Skin epidermis (tissue), 12 donors: Measurements from ENCODE around the gene SCN5A.

Experiments used
- H3K27ac ChIP-seq, 21 experiments: fragments of 200-600 bp; sonication (generic) in 11 of 21; one replicate each; pipeline ENCODE4 v1.5.0; 2020; ENCODE audit warnings: mild to moderate bottlenecking in 3 of 21, inconsistent platforms in 2 of 21, moderate library complexity in 2 of 21
- H3K4me3 ChIP-seq, 7 experiments: fragments of 200-600 bp; sonication (generic) in 2 of 7; one replicate each; pipeline ENCODE4 v1.5.0; 2020; ENCODE audit warnings: inconsistent platforms in 2 of 7, mild to moderate bottlenecking in 2 of 7, moderate library complexity in 1 of 7

SCN5A gene

GRCh38 chr3:38630606-38631005, 18.9 kb downstream of the SCN5A start:
- no peak overlapping the region for H3K27ac ChIP-seq
- H3K4me3 ChIP-seq, result no peak overlapping the region

DNA sequence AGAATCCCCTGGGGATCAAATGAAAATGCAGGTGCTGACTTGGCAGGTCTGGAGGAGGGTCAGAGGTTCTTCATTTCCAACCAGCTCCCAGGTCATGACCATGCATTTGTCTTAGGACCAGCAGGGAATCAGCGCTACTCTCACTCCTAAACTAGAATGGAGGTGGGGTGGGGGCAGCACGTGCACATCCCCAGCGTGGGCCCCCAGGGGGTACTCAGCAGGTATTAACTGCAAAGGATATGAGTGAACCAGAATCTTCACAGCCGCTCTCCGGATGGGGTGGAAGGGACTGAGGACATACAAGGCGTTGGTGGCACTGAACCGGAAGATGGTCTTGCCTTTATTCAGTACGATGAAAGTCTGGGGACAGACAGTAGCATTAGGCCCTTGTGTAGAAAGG, 19.4 kb downstream of the SCN5A start:
- Histone ChIP-seq H3K27ac (no peak overlapping the region), H3K4me3 (no peak overlapping the region)

DNA sequence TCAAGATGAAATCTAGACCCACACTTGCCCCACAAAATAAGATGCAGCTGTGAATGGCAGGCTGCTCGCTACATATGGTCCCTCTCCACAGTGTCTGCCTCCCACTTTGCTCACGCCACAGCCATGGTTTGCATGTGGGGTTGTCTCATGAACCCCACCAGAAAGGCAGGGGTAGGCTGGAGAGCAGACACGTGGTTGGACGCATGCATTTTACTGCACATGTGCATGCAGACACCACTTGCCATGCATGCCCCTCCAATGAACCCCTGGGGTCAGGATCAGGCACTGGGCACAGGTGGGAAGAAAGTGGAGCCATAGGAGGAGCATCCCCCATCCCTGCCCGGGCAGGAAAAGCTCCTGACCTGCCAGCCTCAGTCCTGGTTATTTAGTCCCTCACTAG, 20.7 kb downstream of the SCN5A start:
- no peak overlapping the region for H3K4me3 ChIP-seq
- H3K27ac ChIP-seq, result no peak overlapping the region

GRCh38 chr3:38627956-38628355, 21.5 kb downstream of the SCN5A start:
- no peak overlapping the region for H3K4me3 ChIP-seq
- H3K27ac ChIP-seq, result no peak overlapping the region

DNA sequence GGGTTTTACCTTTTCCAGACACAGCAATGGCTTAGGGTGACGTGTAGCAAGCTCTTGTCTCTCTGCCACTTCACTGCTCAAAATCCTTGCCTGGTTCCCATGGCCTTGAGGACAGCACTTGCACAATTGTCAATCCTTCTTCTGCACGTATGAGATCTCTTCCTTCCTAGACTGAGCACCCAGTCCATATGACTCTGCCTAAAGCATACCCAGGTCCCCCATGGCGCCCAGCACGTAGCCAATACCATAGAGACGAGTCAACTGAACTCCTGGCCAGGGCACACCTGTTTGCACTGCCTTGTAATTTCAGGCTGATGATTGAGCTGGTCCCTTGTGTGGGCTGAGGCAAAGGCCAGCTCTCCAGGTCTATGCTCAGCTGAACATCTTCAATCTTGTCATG, 23.3 kb downstream of the SCN5A start:
- Histone ChIP-seq H3K4me3 (no peak overlapping the region), H3K27ac (no peak overlapping the region)

DNA sequence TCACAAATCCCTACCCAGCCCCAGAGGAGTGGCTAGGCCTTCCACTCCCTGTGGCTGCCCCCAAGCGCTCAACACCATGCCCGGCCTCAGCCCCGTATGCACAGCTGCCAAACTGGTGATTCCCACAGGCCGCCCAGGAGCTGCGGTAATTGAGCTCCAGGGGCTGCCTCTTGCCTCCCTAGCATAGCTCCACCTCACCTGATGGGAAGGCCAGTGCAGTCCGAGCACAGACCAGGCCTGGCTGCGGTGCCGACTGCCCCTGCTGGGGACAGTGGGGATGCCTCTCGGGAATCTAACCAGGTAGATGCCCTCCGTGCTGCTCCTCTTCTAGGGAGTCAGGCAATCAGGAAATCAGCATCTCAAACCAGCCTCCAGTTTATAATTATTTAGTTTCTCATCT, 25.9 kb downstream of the SCN5A start:
- no peak overlapping the region for H3K27ac ChIP-seq
- no peak overlapping the region for H3K4me3 ChIP-seq

DNA sequence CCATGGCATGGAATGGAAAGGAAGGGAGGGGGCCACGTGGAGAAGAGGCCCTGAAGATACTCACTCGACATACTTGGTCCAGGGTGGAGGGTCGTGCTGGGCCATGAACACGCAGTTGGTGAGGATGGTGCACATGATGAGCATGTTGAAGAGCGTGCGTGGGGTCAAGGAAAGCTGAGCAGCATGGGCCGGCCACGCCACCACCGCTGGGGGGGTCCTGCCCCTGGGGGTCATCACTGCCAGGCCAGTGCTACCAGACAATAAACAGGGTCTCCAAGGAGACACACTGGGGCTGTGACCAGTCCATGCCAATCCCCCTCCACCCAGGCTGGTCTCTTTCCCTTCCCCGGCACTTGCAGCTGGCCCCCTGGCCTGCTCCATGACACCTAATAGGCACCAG, 27.2 kb downstream of the SCN5A start:
- no peak overlapping the region for H3K27ac ChIP-seq
- H3K4me3 ChIP-seq, result no peak overlapping the region

DNA sequence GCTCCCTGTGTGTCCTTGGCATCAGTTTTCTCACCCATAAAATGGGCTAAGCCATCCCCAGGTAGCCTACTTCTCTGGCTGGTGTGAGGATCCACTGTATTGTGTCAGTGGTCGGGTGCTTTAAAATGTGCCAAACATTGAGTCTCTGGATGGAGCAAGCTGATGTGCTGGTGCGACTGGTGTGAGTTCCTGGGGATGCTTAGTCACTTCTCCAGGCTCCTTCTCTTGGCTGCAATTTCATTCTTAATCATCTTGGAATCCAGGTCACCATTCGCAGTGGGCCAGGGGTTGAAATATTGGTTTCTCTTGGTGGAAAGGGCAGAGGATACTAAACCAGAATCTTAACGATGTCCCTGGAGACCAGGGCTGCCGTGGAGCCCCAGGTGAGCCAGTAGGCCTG, 29.3 kb downstream of the SCN5A start:
- H3K4me3 ChIP-seq, result no peak overlapping the region
- H3K27ac ChIP-seq, result no peak overlapping the region

GRCh38 chr3:38618343-38618742, 31.1 kb downstream of the SCN5A start:
- H3K27ac ChIP-seq, result no peak overlapping the region
- no peak overlapping the region for H3K4me3 ChIP-seq

- Histone ChIP-seq H3K27ac (no peak overlapping the region), H3K4me3 (no peak overlapping the region)
These were observed 31.9 kb downstream of the SCN5A start for GRCh38 chr3:38617586-38617985.

DNA sequence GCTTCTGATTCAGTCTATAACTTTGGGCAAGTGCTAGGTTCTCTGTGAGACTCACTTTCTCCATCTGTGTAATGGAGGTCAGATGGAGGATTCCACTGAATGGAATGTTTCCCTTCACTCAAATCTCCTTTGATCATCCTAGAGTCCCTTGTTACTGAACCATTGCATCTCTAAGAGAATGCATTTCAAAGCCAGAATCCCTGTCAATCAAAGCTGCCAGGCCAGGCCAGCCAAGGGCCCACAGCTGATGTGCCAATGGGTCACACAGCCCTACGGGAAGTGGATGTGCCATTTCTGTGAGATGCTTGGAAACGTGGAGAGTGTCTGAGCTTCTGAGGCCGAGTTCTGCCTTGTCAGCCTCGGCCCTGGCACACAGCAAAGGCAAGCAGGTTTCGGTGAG, 32.4 kb downstream of the SCN5A start:
- H3K4me3 ChIP-seq, result no peak overlapping the region
- no peak overlapping the region for H3K27ac ChIP-seq

- Histone ChIP-seq H3K27ac (no peak overlapping the region), H3K4me3 (no peak overlapping the region)
These were observed 32.8 kb downstream of the SCN5A start for GRCh38 chr3:38616658-38617057.

DNA sequence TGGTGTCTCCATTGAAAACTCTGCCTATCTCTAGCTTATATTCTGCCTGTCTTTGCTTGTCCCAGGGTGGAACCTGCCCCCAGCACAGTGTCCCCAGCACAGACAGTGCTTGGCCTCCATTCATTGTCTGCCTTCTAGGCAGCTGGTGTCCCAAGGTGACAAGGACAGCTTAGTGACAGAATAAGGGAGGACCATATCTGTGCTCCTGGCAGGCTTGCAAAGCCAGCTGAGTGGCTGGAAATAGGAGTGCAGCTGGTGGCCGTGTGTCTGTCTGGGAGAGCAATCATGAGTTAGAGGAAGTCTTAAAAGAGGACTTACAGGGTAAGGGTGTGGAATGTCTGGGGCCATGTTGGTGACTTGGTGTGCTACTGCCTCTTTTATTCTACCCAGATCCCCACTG, 33.4 kb downstream of the SCN5A start:
- Histone ChIP-seq H3K27ac (no peak overlapping the region), H3K4me3 (no peak overlapping the region)

DNA sequence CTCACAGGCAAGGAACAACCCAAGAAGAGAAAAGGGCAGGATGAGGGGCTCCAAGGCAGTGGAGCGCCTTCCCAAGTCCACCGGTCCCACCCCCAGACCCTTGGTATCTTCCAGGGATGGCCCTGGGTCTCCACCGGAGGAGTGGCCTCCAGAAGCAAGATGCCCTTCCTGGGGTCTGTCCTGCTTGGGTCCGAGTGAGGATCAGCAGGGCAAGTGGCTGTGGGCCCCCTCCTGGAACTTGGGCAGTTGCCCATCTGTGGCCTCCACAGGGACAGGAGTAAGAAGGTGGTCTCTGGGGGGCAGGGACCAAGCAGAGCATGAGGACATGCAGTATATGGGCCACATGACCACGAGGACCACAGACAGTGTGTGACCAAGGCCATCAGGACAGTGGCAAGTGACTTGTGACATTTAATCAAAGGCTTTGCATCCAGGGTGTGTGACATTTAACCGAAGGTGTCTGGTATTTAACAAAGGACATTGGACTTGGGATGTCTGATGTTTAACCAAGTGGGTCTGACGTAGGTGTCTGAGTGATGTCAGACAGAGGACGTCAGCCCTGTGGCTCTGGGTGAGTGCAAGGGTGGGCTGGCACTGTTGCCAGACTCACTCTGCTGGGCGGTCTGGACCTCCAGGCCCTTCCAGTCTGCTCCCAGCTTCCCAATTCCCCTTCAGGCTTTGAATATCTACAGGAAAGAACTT, 34.7 kb downstream of the SCN5A start:
- Histone ChIP-seq H3K4me3 (no peak overlapping the region), H3K27ac (no peak overlapping the region)

DNA sequence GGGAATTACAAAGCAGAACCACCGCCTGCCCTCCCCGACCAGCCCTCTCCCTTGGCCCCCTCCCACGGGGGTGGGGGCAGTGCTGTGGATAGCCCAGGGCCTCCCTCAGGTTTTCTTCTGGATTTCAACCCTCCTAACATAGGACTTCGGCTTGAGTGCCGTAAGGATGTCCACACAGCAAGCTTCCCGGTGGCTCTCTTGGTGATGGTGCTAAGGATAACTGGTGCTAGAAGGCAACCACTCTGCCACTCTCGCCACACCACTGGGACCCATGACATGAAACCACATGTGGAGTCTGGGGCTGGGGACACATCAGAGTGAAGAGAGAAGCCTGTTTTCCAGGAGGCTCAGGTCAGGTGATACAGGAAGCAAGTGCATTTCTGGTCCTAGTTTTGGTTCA, 35.4 kb downstream of the SCN5A start:
- Histone ChIP-seq H3K4me3 (no peak overlapping the region), H3K27ac (no peak overlapping the region)

GRCh38 chr3:38613426-38613825, 36.1 kb downstream of the SCN5A start:
- Histone ChIP-seq H3K4me3 (no peak overlapping the region), H3K27ac (no peak overlapping the region)

GRCh38 chr3:38611866-38612265, 37.6 kb downstream of the SCN5A start:
- H3K4me3 ChIP-seq, result no peak overlapping the region
- H3K27ac ChIP-seq, result no peak overlapping the region

GRCh38 chr3:38610934-38611333, 38.6 kb downstream of the SCN5A start:
- Histone ChIP-seq H3K4me3 (no peak overlapping the region), H3K27ac (no peak overlapping the region)

- Histone ChIP-seq H3K4me3 (no peak overlapping the region), H3K27ac (no peak overlapping the region)
These were observed 39.1 kb downstream of the SCN5A start for GRCh38 chr3:38610436-38610835.

GRCh38 chr3:38609386-38610111, 39.9 kb downstream of the SCN5A start:
- H3K27ac ChIP-seq, result no peak overlapping the region

DNA sequence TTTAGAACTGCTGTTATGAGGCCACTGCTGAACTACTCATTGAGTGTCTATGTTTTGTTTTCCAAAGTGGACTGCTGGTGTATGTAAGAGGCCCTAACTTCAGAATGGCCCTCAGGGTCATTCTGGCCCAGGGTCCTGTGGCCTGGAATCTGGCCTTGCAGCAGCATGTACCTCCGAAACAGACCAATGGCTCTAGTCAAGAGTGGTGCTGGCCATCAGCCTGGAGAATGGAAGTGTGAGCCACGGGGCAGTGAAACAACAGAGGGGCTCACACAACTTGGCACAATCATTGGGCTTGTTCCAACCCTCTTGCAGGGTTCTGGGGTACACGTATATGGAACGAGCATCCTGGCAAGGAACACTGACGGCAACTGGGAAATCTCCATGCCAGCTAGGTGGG, 40.5 kb downstream of the SCN5A start:
- Histone ChIP-seq H3K4me3 (no peak overlapping the region), H3K27ac (no peak overlapping the region)

More at GRCh38 chr3:38609386-38610111, 39.9 kb downstream of the SCN5A start:
- H3K4me3 ChIP-seq, result no peak overlapping the region
